ENCODE measurements around the gene COG1.

Gene COG1

GRCh38 chr17:73211745-73212144 lies 18.9 kb downstream of the COG1 start:
- peaks cover 30% of the 10 kb centered on the region for H3K79me2 ChIP-seq (ENCODE audit: insufficient read depth, low read length)
- no peak for TF ChIP-seq EZH2 (IDR thresholded peaks at IDR 0.05; ENCODE audit: borderline replicate concordance, low read depth, low read length, severe bottlenecking)
- TF ChIP-seq, protein P1, sequence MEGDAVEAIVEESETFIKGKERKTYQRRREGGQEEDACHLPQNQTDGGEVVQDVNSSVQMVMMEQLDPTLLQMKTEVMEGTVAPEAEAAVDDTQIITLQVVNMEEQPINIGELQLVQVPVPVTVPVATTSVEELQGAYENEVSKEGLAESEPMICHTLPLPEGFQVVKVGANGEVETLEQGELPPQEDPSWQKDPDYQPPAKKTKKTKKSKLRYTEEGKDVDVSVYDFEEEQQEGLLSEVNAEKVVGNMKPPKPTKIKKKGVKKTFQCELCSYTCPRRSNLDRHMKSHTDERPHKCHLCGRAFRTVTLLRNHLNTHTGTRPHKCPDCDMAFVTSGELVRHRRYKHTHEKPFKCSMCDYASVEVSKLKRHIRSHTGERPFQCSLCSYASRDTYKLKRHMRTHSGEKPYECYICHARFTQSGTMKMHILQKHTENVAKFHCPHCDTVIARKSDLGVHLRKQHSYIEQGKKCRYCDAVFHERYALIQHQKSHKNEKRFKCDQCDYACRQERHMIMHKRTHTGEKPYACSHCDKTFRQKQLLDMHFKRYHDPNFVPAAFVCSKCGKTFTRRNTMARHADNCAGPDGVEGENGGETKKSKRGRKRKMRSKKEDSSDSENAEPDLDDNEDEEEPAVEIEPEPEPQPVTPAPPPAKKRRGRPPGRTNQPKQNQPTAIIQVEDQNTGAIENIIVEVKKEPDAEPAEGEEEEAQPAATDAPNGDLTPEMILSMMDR (IDR thresholded peaks at IDR 0.05; ENCODE audit: borderline replicate concordance, extremely low read depth, low read length, poor library complexity, severe bottlenecking), result no peak
- no peak overlapping the region for H2AFZ ChIP-seq (ENCODE audit: low read depth, low read length)
- no peak overlapping the region for H3K4me3 ChIP-seq (ENCODE audit: low read depth in 1 of 2, low read length in 2 of 2)
- DNase-seq (no peak), ATAC-seq (ENCODE audit: insufficient read depth, low read depth) (no peak)
- 0 out of 2 replicates have a peak, but pooled peaks cover 6% of the 10 kb centered on the region for H4K20me1 ChIP-seq (ENCODE audit: insufficient read depth, low read length)
- no peak overlapping the region for H3K4me2 ChIP-seq (ENCODE audit: insufficient read depth, low read length)
- H3K36me3 ChIP-seq (ENCODE audit: insufficient read depth, low read length), result peaks cover 50% of the 10 kb centered on the region
- H3K9ac ChIP-seq (ENCODE audit: low read depth, low read length), result no peak overlapping the region
- H3K4me1 ChIP-seq (ENCODE audit: insufficient read depth, low read length), result no peaks in the 10 kb centered on the region
- no peaks in the 10 kb centered on the region for H3K9me3 ChIP-seq (ENCODE audit: insufficient read depth, low read length, severe bottlenecking)
- H3K27me3 ChIP-seq (ENCODE audit: insufficient read depth, low read length, poor library complexity), result no peaks in the 10 kb centered on the region
- H3K27ac ChIP-seq (ENCODE audit: low read length), result no peak overlapping the region

DNA sequence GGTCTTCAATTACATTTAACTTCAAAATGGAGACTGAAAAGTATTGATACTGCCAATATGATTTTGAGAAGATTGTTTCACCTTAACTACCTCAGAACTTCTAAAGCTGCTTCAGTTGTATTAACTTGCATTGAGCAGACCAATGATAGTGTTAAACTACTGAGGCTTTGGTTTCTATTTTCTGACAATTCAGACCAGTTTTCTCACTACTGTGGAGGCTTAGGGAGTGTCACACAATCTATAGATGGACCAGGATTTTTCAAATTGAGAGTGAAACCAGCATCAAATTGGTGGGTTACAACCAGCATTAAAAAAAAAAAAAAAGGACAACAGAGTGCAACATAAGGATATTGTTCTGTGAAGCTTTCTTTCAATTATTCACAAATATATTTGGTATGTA lies 21.2 kb downstream of the COG1 start:
- DNase-seq (no peak), ATAC-seq (ENCODE audit: insufficient read depth, low read depth) (no peak)
- Histone ChIP-seq H3K4me2 (ENCODE audit: insufficient read depth, low read length) (no peak overlapping the region), H3K4me3 (ENCODE audit: low read depth in 1 of 2, low read length in 2 of 2) (no peak overlapping the region), H3K27ac (ENCODE audit: low read length) (no peak overlapping the region), H3K4me1 (ENCODE audit: insufficient read depth, low read length) (no peaks in the 10 kb centered on the region), H3K36me3 (ENCODE audit: insufficient read depth, low read length) (peaks cover 37% of the 10 kb centered on the region), H4K20me1 (ENCODE audit: insufficient read depth, low read length) (0 out of 2 replicates have a peak, but pooled peaks cover 6% of the 10 kb centered on the region), H3K9me3 (ENCODE audit: insufficient read depth, low read length, severe bottlenecking) (no peaks in the 10 kb centered on the region), H2AFZ (ENCODE audit: low read depth, low read length) (no peak overlapping the region), H3K9ac (ENCODE audit: low read depth, low read length) (no peak overlapping the region), H3K79me2 (ENCODE audit: insufficient read depth, low read length) (peaks cover 37% of the 10 kb centered on the region), H3K27me3 (ENCODE audit: insufficient read depth, low read length, poor library complexity) (no peaks in the 10 kb centered on the region)
- TF ChIP-seq EZH2 (IDR thresholded peaks at IDR 0.05; ENCODE audit: borderline replicate concordance, low read depth, low read length, severe bottlenecking), result no peak
- TF ChIP-seq, protein P1 (IDR thresholded peaks at IDR 0.05; ENCODE audit: borderline replicate concordance, extremely low read depth, low read length, poor library complexity, severe bottlenecking), result no peak

- Histone ChIP-seq H2AFZ (ENCODE audit: low read depth, low read length) (no peak overlapping the region), H3K9ac (ENCODE audit: low read depth, low read length) (no peak overlapping the region), H3K9me3 (ENCODE audit: insufficient read depth, low read length, severe bottlenecking) (no peaks in the 10 kb centered on the region), H4K20me1 (ENCODE audit: insufficient read depth, low read length) (0 out of 2 replicates have a peak, but pooled peaks cover 6% of the 10 kb centered on the region), H3K27me3 (ENCODE audit: insufficient read depth, low read length, poor library complexity) (no peaks in the 10 kb centered on the region), H3K79me2 (ENCODE audit: insufficient read depth, low read length) (peaks cover 40% of the 10 kb centered on the region), H3K36me3 (ENCODE audit: insufficient read depth, low read length) (peaks cover 28% of the 10 kb centered on the region), H3K27ac (ENCODE audit: low read length) (no peak overlapping the region), H3K4me1 (ENCODE audit: insufficient read depth, low read length) (no peaks in the 10 kb centered on the region), H3K4me3 (ENCODE audit: low read depth in 1 of 2, low read length in 2 of 2) (no peak overlapping the region), H3K4me2 (ENCODE audit: insufficient read depth, low read length) (no peak overlapping the region)
- DNase-seq, result no peak
- TF ChIP-seq EZH2 (IDR thresholded peaks at IDR 0.05; ENCODE audit: borderline replicate concordance, low read depth, low read length, severe bottlenecking), result no peak
- ATAC-seq (ENCODE audit: insufficient read depth, low read depth), result no peak
Observed at GRCh38 chr17:73214851-73215250, 22.0 kb downstream of the COG1 start.

GRCh38 chr17:73215447-73215846 lies 22.6 kb downstream of the COG1 start:
- no peaks in the 10 kb centered on the region for H3K9me3 ChIP-seq (ENCODE audit: insufficient read depth, low read length, severe bottlenecking)
- H3K79me2 ChIP-seq (ENCODE audit: insufficient read depth, low read length), result peaks cover 45% of the 10 kb centered on the region
- no peak for DNase-seq
- H3K4me3 ChIP-seq (ENCODE audit: low read depth in 1 of 2, low read length in 2 of 2), result no peak overlapping the region
- 0 out of 2 replicates have a peak, but pooled peaks cover 6% of the 10 kb centered on the region for H4K20me1 ChIP-seq (ENCODE audit: insufficient read depth, low read length)
- no peak overlapping the region for H2AFZ ChIP-seq (ENCODE audit: low read depth, low read length)
- TF ChIP-seq, protein P1 (IDR thresholded peaks at IDR 0.05; ENCODE audit: borderline replicate concordance, extremely low read depth, low read length, poor library complexity, severe bottlenecking), result no peak
- TF ChIP-seq EZH2 (IDR thresholded peaks at IDR 0.05; ENCODE audit: borderline replicate concordance, low read depth, low read length, severe bottlenecking), result no peak
- peak; percentile 42; the same call in 1 of the 3 replicates for ATAC-seq (ENCODE audit: insufficient read depth, low read depth)
- peaks cover 24% of the 10 kb centered on the region for H3K36me3 ChIP-seq (ENCODE audit: insufficient read depth, low read length)
- no peaks in the 10 kb centered on the region for H3K4me1 ChIP-seq (ENCODE audit: insufficient read depth, low read length)
- no peak overlapping the region for H3K4me2 ChIP-seq (ENCODE audit: insufficient read depth, low read length)
- no peak overlapping the region for H3K9ac ChIP-seq (ENCODE audit: low read depth, low read length)
- H3K27ac ChIP-seq (ENCODE audit: low read length), result no peak overlapping the region
- no peaks in the 10 kb centered on the region for H3K27me3 ChIP-seq (ENCODE audit: insufficient read depth, low read length, poor library complexity)

Data from DND-41 (cell line).